Right hindlimb (tissue), 1 donor: Measurements from ENCODE around the gene DEFB112.

ENCODE experiments used
- DNase-seq: peaks from one replicate; pipeline ENCODE4 v3.0.0-alpha.2; 2018

DEFB112 gene

GRCh38 chr6:50049829-50050228 lies at the start of gene DEFB112:
Gene DEFB112 (minus strand): TSS chr6:50049929. CDS start chr6:50049869, 60 bp downstream.
- no peak for DNase-seq

GRCh38 chr6:50098641-50098993 lies 48.9 kb upstream of the DEFB112 start:
- no peak for DNase-seq

- DNase-seq = no peak
Observed at GRCh38 chr6:50097966-50098640, 48.4 kb upstream of the DEFB112 start.

- DNase-seq = no peak
Observed at GRCh38 chr6:50096296-50096695, 46.6 kb upstream of the DEFB112 start.

GRCh38 chr6:50093938-50094272 lies 44.2 kb upstream of the DEFB112 start:
- DNase-seq = no peak

GRCh38 chr6:50093116-50093937 lies 43.6 kb upstream of the DEFB112 start:
- DNase-seq = no peak

- no peak for DNase-seq
Observed at GRCh38 chr6:50091641-50092040, 41.9 kb upstream of the DEFB112 start.

GRCh38 chr6:50089911-50090310 lies 40.2 kb upstream of the DEFB112 start:
- no peak for DNase-seq

GRCh38 chr6:50087231-50087954 lies 37.7 kb upstream of the DEFB112 start:
- peak; percentile 29 for DNase-seq

GRCh38 chr6:50077385-50077784 lies 27.7 kb upstream of the DEFB112 start:
- no peak for DNase-seq

GRCh38 chr6:50076431-50076830 lies 26.7 kb upstream of the DEFB112 start:
- no peak for DNase-seq

- DNase-seq = no peak
Observed at GRCh38 chr6:50071921-50072320, 22.2 kb upstream of the DEFB112 start.

GRCh38 chr6:50070101-50070500 lies 20.4 kb upstream of the DEFB112 start:
- no peak for DNase-seq

GRCh38 chr6:50062051-50062450 lies 12.3 kb upstream of the DEFB112 start:
- no peak for DNase-seq

- no peak for DNase-seq
Observed at GRCh38 chr6:50056242-50056641, 6.5 kb upstream of the DEFB112 start.

- DNase-seq = peak; percentile 17
Observed at GRCh38 chr6:50047026-50047425, 2.7 kb downstream of the DEFB112 start.

- no peak for DNase-seq
Observed at GRCh38 chr6:50030777-50031562, 18.8 kb downstream of the DEFB112 start.

GRCh38 chr6:50030350-50030749 lies 19.4 kb downstream of the DEFB112 start:
- no peak for DNase-seq

- no peak for DNase-seq
Observed at GRCh38 chr6:50025258-50025657, 24.5 kb downstream of the DEFB112 start.

- no peak for DNase-seq
Observed at GRCh38 chr6:50021894-50022293, 27.8 kb downstream of the DEFB112 start, which contains the start of gene DEFB110. Gene DEFB110 (minus strand): TSS chr6:50021994. CDS start chr6:50021935, 59 bp downstream.

GRCh38 chr6:50007819-50008218 lies 41.9 kb downstream of the DEFB112 start:
- no peak for DNase-seq

GRCh38 chr6:50003139-50003538 lies 46.6 kb downstream of the DEFB112 start:
- no peak for DNase-seq

- no peak for DNase-seq
Observed at GRCh38 chr6:49995278-49995677, 54.5 kb downstream of the DEFB112 start.
